H9 (cell line): ENCODE data around the gene TENM4. TPM values are rescaled to one million over a fixed set of nuclear protein-coding genes. Genes with fewer than 3 reads are reported as not detected.

ENCODE experiments used
- DNase-seq: peaks from one replicate; pipeline ENCODE4 v3.0.0-alpha.2; 2017
- H2AFZ ChIP-seq: one replicate; pipeline ENCODE4 v1.6.1; 2013; ENCODE audit warnings: mild to moderate bottlenecking, low read length, control low read depth, moderate library complexity
- H2AK5ac ChIP-seq: 2 replicates; pipeline ENCODE4 v1.6.1; 2013; ENCODE audit warnings: low read length, control low read depth, mixed read lengths; ENCODE audit not compliant: insufficient read length
- H2BK120ac ChIP-seq: one replicate; pipeline ENCODE4 v1.6.1; 2013; ENCODE audit warnings: low read depth, mild to moderate bottlenecking, low read length, control low read depth, inconsistent platforms; ENCODE audit not compliant: poor library complexity, severe bottlenecking
- H2BK12ac ChIP-seq: 2 replicates; pipeline ENCODE4 v1.6.1; 2013; ENCODE audit warnings: low read length, control low read depth, mixed read lengths, low read depth; ENCODE audit not compliant: insufficient read length
- H2BK15ac ChIP-seq: 2 replicates; pipeline ENCODE4 v1.6.1; 2013; ENCODE audit warnings: low read depth, low read length, control low read depth
- H2BK20ac ChIP-seq: one replicate; pipeline ENCODE4 v1.6.1; 2013; ENCODE audit warnings: low read depth, mild to moderate bottlenecking, low read length, control low read depth, inconsistent platforms; ENCODE audit not compliant: poor library complexity, severe bottlenecking
- H2BK5ac ChIP-seq: 2 replicates; pipeline ENCODE4 v1.6.1; 2013; ENCODE audit warnings: low read length, control low read depth, mixed read lengths; ENCODE audit not compliant: insufficient read length
- H3K14ac ChIP-seq: 2 replicates; pipeline ENCODE4 v1.6.1; 2013; ENCODE audit warnings: low read length, control low read depth; ENCODE audit not compliant: insufficient read depth
- H3K18ac ChIP-seq: 2 replicates; pipeline ENCODE4 v1.6.1; 2013; ENCODE audit warnings: low read depth, mild to moderate bottlenecking, mixed read lengths, low read length, control low read depth; ENCODE audit not compliant: insufficient read length
- H3K23ac ChIP-seq: 2 replicates; pipeline ENCODE4 v1.6.1; 2013; ENCODE audit warnings: low read length, control low read depth, mixed read lengths, low read depth; ENCODE audit not compliant: insufficient read length
- H3K23me2 ChIP-seq: 2 replicates; pipeline ENCODE4 v1.6.1; 2013; ENCODE audit warnings: low read depth, mild to moderate bottlenecking, mixed read lengths, low read length, control low read depth; ENCODE audit not compliant: insufficient read length, poor library complexity, severe bottlenecking
- H3K27ac ChIP-seq: 2 replicates; pipeline ENCODE4 v1.5.1; 2013; ENCODE audit warnings: low read length, control low read depth, mixed read lengths, low read depth; ENCODE audit not compliant: insufficient read length
- H3K27me3 ChIP-seq: 2 replicates; pipeline ENCODE4 v1.6.1; 2013; ENCODE audit warnings: low read length, control low read depth, inconsistent platforms; ENCODE audit not compliant: insufficient read depth
- H3K4ac ChIP-seq: 2 replicates; pipeline ENCODE4 v1.6.1; 2013; ENCODE audit warnings: low read depth, mild to moderate bottlenecking, control low read depth, inconsistent platforms, low read length, moderate library complexity
- H3K4me1 ChIP-seq: 2 replicates; pipeline ENCODE4 v1.6.1; 2013; ENCODE audit warnings: low read length, control low read depth, inconsistent platforms; ENCODE audit not compliant: insufficient read depth
- H3K4me2 ChIP-seq: 2 replicates; pipeline ENCODE4 v1.6.1; 2013; ENCODE audit warnings: low read length, control low read depth, mixed read lengths; ENCODE audit not compliant: insufficient read length, insufficient read depth
- H3K56ac ChIP-seq: 2 replicates; pipeline ENCODE4 v1.6.1; 2013; ENCODE audit warnings: low read depth, mild to moderate bottlenecking, mixed read lengths, low read length, control low read depth; ENCODE audit not compliant: insufficient read length
- H3K79me1 ChIP-seq: 2 replicates; pipeline ENCODE4 v1.6.1; 2013; ENCODE audit warnings: low read depth, mild to moderate bottlenecking, moderate library complexity, low read length, control low read depth, inconsistent platforms; ENCODE audit not compliant: insufficient read depth, poor library complexity, severe bottlenecking
- H3K79me2 ChIP-seq: 2 replicates; pipeline ENCODE4 v1.6.1; 2013; ENCODE audit warnings: low read length, control low read depth, inconsistent platforms; ENCODE audit not compliant: insufficient read depth
- H3K9ac ChIP-seq: 2 replicates; pipeline ENCODE4 v1.6.1; 2013; ENCODE audit warnings: low read length, control low read depth, mixed read lengths; ENCODE audit not compliant: insufficient read length; ENCODE audit errors: extremely low read depth
- H3K9me3 ChIP-seq: one replicate; pipeline ENCODE4 v1.6.1; 2013; ENCODE audit warnings: low read depth, low read length, inconsistent platforms; ENCODE audit not compliant: control insufficient read depth
- H3T11ph ChIP-seq: one replicate; pipeline ENCODE4 v1.6.1; 2013; ENCODE audit warnings: mild to moderate bottlenecking, low read length, control low read depth, inconsistent platforms
- H4K20me1 ChIP-seq: one replicate; pipeline ENCODE4 v1.6.1; 2013; ENCODE audit not compliant: control insufficient read depth, insufficient read length, insufficient read depth
- H4K5ac ChIP-seq: 2 replicates; pipeline ENCODE4 v1.6.1; 2013; ENCODE audit warnings: low read depth, mild to moderate bottlenecking, mixed read lengths, low read length, control low read depth; ENCODE audit not compliant: insufficient read length
- H4K8ac ChIP-seq: replicated peaks from 2 replicates; pipeline ENCODE4 v1.6.1; 2013; ENCODE audit warnings: low read length, control low read depth, mixed read lengths, low read depth; ENCODE audit not compliant: insufficient read length
- H4K91ac ChIP-seq: 2 replicates; pipeline ENCODE4 v1.6.1; 2013; ENCODE audit warnings: low read depth, mild to moderate bottlenecking, moderate library complexity, mixed read lengths, low read length, control low read depth; ENCODE audit not compliant: insufficient read length
- H3K27ac Mint-ChIP-seq, 3 experiments: 2 replicates in 2 of 3; 3 replicates in 1 of 3; pipeline ENCODE4 v1.8.0; 2020 to 2021; ENCODE audit warnings: mixed read lengths in 3 of 3, mild to moderate bottlenecking in 1 of 3, moderate library complexity in 1 of 3
- H3K27me3 Mint-ChIP-seq: 2 replicates; pipeline ENCODE4 v1.8.0; 2021; ENCODE audit warnings: low read depth, mild to moderate bottlenecking, moderate library complexity, mixed read lengths
- H3K36me3 Mint-ChIP-seq, 3 experiments: 2 replicates in 2 of 3; 3 replicates in 1 of 3; pipeline ENCODE4 v1.8.0; 2020 to 2021; ENCODE audit warnings: low read depth in 3 of 3, mixed read lengths in 3 of 3; ENCODE audit not compliant: insufficient read depth in 1 of 3
- H3K4me1 Mint-ChIP-seq, 2 experiments: 2 replicates each; pipeline ENCODE4 v1.8.0; 2020; ENCODE audit warnings: mixed read lengths in 2 of 2
- H3K4me3 Mint-ChIP-seq, 2 experiments: 2 replicates in 1 of 2; 3 replicates in 1 of 2; pipeline ENCODE4 v1.8.0; 2020 to 2021; ENCODE audit warnings: mild to moderate bottlenecking in 2 of 2, mixed read lengths in 2 of 2, moderate library complexity in 1 of 2
- H3K9me3 Mint-ChIP-seq, 2 experiments: 2 replicates in 1 of 2; 3 replicates in 1 of 2; pipeline ENCODE4 v1.8.0; 2020; ENCODE audit warnings: mild to moderate bottlenecking in 2 of 2, mixed read lengths in 2 of 2, moderate library complexity in 1 of 2
- CTCF ChIP-seq: fragments of 200-600 bp; sonication (generic); conservative IDR thresholded peaks from 3 replicates; pipeline ENCODE4 v1.8.0; 2021; ENCODE audit warnings: antibody characterized with exemption, mild to moderate bottlenecking
- WGBS: extraction: QIAGEN DNeasy Blood & Tissue Kit; methylation state at CpG from one replicate; pipeline ENCODE4 v1.1.7; 2013; ENCODE audit warnings: missing lambda C conversion rate, low lambda C conversion rate, mixed read lengths; ENCODE audit not compliant: insufficient read length; ENCODE audit errors: extremely low coverage; 5-methylcytosine and 5-hydroxymethylcytosine counted together
- total RNA-seq: library from RNA; stranded (reverse); gene quantifications from 2 replicates; pipeline ENCODE4 v1.2.1, GENCODE V29; 2021

TENM4 gene
- total RNA-seq, 1 experiment from 2014 or later = 4.6 TPM

GRCh38 chr11:78932757-78933156 is 508.1 kb downstream of the TENM4 start:
- WGBS = no CpG with 5 or more reads among the region's 11 CpGs
- H3K36me3 Mint-ChIP-seq = peaks cover 4 to 15% (median 6%) of the 10 kb centered on the region in 3 experiments; a peak in 6 of 7 replicates
- Histone ChIP-seq H3K56ac (no peak overlapping the region), H2BK20ac (no peak overlapping the region), H2AK5ac (no peak overlapping the region), H2AFZ (no peak overlapping the region), H3K9ac (no peak overlapping the region), H4K91ac (no peak overlapping the region), H3K27ac (no peak overlapping the region), H4K5ac (no peak overlapping the region), H2BK15ac (no peak overlapping the region), H3K23ac (no peak overlapping the region), H3K9me3 (no peaks in the 10 kb centered on the region), H3K4me2 (no peak overlapping the region), H3T11ph (no peak overlapping the region), H2BK120ac (no peak overlapping the region), H3K79me2 (no peaks in the 10 kb centered on the region), H2BK5ac (no peak overlapping the region), H3K14ac (no peak overlapping the region), H3K27me3 (peaks cover 37% of the 10 kb centered on the region), H3K79me1 (no peaks in the 10 kb centered on the region), H2BK12ac (no peak overlapping the region), H4K8ac (no peak overlapping the region), H3K4me1 (peaks cover 8% of the 10 kb centered on the region; the same call in 1 of the 2 replicates), H3K23me2 (no peaks in the 10 kb centered on the region), H3K18ac (no peak overlapping the region), H3K4ac (no peak overlapping the region), H4K20me1 (no peaks in the 10 kb centered on the region)
- H3K9me3 Mint-ChIP-seq = peaks cover 11 to 12% of the 10 kb centered on the region in 2 experiments
- H3K4me3 Mint-ChIP-seq = no peak overlapping the region
- no peak for DNase-seq
- no peak for TF ChIP-seq CTCF
- peaks cover 47% of the 10 kb centered on the region in 2 experiments for H3K4me1 Mint-ChIP-seq
- peaks cover 77% of the 10 kb centered on the region for H3K27me3 Mint-ChIP-seq
- H3K27ac Mint-ChIP-seq = no peak overlapping the region
